ENCODE data around the gene PIM3. TPM values are rescaled to one million over a fixed set of nuclear protein-coding genes. Genes with fewer than 3 reads are reported as not detected.

Gene PIM3
- total and polyA plus RNA-seq, 2 donors = 36.0 to 57.6 TPM

DNA sequence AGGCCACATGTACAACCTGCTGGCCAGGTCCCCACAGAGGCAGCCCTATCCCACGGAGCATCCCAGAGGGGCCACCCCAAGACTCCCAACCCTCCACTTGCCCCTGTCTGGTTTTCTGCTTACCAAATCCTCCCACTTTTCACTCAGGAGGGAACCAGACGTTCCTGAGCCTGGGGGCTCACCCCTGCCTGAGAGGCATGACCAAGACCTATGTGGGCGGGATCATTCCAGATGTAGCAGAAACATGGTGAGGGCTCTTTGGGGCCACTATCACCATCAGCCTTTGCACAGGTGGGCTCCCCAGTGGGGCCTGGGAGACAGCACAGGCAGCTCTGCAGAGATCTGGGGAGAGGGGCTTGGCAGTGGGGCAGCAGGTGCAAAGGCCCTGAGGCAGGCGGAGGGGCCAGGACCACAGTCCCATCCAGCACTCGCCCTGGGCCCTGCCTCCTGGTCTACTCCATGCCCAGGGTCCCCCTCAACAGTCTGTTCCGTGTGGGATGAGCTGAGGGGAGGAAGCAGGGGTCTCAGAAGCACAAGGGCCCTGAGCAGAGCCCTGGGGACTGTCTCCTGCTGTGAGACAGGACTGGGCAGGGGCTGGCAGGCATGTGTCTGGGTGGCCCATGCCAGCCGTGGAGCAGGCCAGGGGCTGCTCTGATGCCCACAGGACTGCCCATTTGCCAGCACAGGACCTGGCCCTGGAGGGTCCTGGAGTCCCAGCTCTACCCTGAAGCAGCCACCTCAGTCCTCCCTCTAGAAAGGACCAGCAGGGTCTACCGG, 9.4 kb downstream of the PIM3 start:
- Histone ChIP-seq H3K4me3 (ENCODE audit: low read length in 2 of 2) (no peak overlapping the region), H3K4me1 (ENCODE audit: control insufficient read depth in 2 of 2, insufficient read depth in 2 of 2, low read length in 2 of 2) (peaks cover 19 to 38% of the 10 kb centered on the region in 2 donors), H3K27ac (ENCODE audit: low read depth in 1 of 2, low read length in 1 of 2) (peak overlapping the region in 1 of 2 donors; percentile 74), H3K9me3 (ENCODE audit: control insufficient read depth in 2 of 2, insufficient read depth in 1 of 2, low read length in 1 of 2) (peaks cover 0 to 2% of the 10 kb centered on the region in 2 donors), H3K36me3 (ENCODE audit: control insufficient read depth in 2 of 2, insufficient read depth in 2 of 2, low read length in 1 of 2) (peaks cover 0 to 7% of the 10 kb centered on the region in 2 donors), H3K27me3 (ENCODE audit: control insufficient read depth in 2 of 2, insufficient read depth in 1 of 2, low read length in 1 of 2) (peaks cover 12 to 29% of the 10 kb centered on the region in 2 donors)
- WGBS = 92% methylated on average over 8 of the region's 8 CpGs
- peak in 1 of 9 donors; percentile 2 for DNase-seq (ENCODE audit: low read depth in 6 of 9, low spot score in 9 of 9)

DNA sequence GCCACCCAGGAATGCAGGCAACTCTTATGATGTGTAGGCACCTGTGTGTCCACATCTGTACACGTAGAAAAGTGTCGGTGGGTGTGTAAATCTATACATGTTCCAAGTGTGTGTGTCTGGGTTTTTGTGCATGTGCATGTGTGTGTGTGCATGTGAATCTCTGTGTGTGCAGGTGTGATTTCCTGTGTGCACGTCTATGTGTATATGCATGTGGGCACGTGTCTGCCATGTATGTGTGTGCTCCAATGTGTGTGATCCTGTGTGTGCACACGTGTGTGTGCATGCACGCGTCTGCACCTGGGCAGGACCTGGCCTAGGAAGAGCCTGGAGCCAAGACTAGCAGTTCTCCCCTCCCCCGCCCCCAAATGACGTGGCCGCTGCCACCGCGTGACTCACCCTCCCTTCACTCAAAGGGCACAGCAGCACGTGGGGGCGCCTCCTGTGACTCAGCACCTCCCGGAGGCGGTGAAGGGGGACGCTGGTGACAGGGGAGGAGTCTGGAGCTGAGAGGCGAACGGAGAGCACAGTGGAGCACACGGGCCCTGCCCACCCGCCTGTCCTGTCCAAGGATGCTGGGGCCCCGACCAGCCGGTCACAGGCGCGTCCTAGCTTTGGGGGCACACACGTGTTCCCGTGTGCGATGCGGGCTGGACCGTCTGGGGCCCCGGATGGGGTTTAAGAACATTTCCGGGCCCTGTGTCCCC, 10.1 kb downstream of the PIM3 start:
- H3K27me3 ChIP-seq (ENCODE audit: control insufficient read depth in 2 of 2, insufficient read depth in 1 of 2, low read length in 1 of 2) = peaks cover 12 to 32% of the 10 kb centered on the region in 2 donors
- H3K4me1 ChIP-seq (ENCODE audit: control insufficient read depth in 2 of 2, insufficient read depth in 2 of 2, low read length in 2 of 2) = peaks cover 19 to 38% of the 10 kb centered on the region in 2 donors
- peaks cover 0 to 2% of the 10 kb centered on the region in 2 donors for H3K9me3 ChIP-seq (ENCODE audit: control insufficient read depth in 2 of 2, insufficient read depth in 1 of 2, low read length in 1 of 2)
- peaks cover 0 to under 1% of the 10 kb centered on the region in 2 donors for H3K36me3 ChIP-seq (ENCODE audit: control insufficient read depth in 2 of 2, insufficient read depth in 2 of 2, low read length in 1 of 2)
- DNase-seq (ENCODE audit: low read depth in 6 of 9, low spot score in 9 of 9) = peak; percentile 57 to 94 (median 85)
- WGBS = 9% methylated on average over 32 of the region's 32 CpGs
- H3K4me3 ChIP-seq (ENCODE audit: low read length in 2 of 2) = peak overlapping the region; percentile 27 to 45
- peak overlapping the region; percentile 19 to 74 for H3K27ac ChIP-seq (ENCODE audit: low read depth in 1 of 2, low read length in 1 of 2)

GRCh38 chr22:49971232-49972162, 10.9 kb downstream of the PIM3 start:
- 8% methylated on average over 81 of the region's 81 CpGs for WGBS

DNA sequence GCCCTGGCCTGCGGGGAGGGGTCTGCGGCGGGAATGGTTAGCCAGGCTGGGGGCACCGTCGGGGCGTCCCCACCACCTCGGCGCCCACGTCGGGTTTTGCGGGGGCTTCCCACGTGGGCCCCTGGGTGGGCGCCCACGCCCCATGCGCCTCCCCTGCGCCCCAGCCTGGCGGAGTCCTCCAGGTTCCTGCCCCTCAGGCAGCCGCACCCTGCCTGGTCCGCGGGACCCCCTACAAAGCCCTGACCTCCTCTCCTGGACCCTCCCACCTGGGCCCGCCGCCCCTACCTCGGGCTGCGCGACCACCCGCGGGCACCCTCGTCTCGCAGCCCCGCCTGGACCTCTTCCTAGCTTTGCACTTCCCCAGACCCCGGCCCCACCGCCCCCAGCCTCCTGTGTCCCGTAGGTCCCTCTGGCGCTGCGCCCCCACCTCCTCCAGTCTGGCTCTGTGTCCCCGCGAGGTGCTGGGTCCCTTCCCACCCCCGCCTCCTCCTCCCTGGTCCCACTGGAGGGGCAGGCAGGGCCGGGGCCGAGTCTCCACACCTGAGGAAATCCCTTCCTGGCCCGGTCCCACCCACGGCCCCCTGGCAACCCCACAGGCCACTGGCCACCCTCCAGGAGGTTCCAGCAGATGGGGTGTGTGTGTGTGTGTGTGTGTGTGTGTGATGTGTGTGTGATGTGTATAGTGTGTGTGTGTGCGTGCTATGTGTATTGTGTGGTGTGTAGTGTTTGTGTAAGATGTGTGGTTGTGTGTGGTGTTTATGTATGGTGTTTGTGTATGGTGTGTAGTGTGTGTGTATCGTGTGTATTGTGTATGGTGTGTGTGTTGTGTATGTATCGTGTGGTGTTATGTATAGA, 11.8 kb downstream of the PIM3 start:
- Histone ChIP-seq H3K9me3 (ENCODE audit: control insufficient read depth in 2 of 2, insufficient read depth in 1 of 2, low read length in 1 of 2) (peaks cover 0 to 2% of the 10 kb centered on the region in 2 donors), H3K27ac (ENCODE audit: low read depth in 1 of 2, low read length in 1 of 2) (no peak overlapping the region), H3K4me1 (ENCODE audit: control insufficient read depth in 2 of 2, insufficient read depth in 2 of 2, low read length in 2 of 2) (peaks cover 12 to 30% of the 10 kb centered on the region in 2 donors), H3K27me3 (ENCODE audit: control insufficient read depth in 2 of 2, insufficient read depth in 1 of 2, low read length in 1 of 2) (peaks cover 12 to 33% of the 10 kb centered on the region in 2 donors), H3K36me3 (ENCODE audit: control insufficient read depth in 2 of 2, insufficient read depth in 2 of 2, low read length in 1 of 2) (no peaks in the 10 kb centered on the region), H3K4me3 (ENCODE audit: low read length in 2 of 2) (no peak overlapping the region)
- DNase-seq (ENCODE audit: low read depth in 6 of 9, low spot score in 9 of 9) = peak in 1 of 9 donors; percentile 10
- WGBS = 55% methylated on average over 45 of the region's 45 CpGs

More at GRCh38 chr22:49971232-49972162, 10.9 kb downstream of the PIM3 start:
- Histone ChIP-seq H3K9me3 (ENCODE audit: control insufficient read depth in 2 of 2, insufficient read depth in 1 of 2, low read length in 1 of 2) (peaks cover 0 to 2% of the 10 kb centered on the region in 2 donors), H3K4me1 (ENCODE audit: control insufficient read depth in 2 of 2, insufficient read depth in 2 of 2, low read length in 2 of 2) (peaks cover 19 to 36% of the 10 kb centered on the region in 2 donors), H3K36me3 (ENCODE audit: control insufficient read depth in 2 of 2, insufficient read depth in 2 of 2, low read length in 1 of 2) (no peaks in the 10 kb centered on the region), H3K27me3 (ENCODE audit: control insufficient read depth in 2 of 2, insufficient read depth in 1 of 2, low read length in 1 of 2) (peaks cover 12 to 33% of the 10 kb centered on the region in 2 donors), H3K4me3 (ENCODE audit: low read length in 2 of 2) (peak overlapping the region; percentile 27 to 45), H3K27ac (ENCODE audit: low read depth in 1 of 2, low read length in 1 of 2) (peak overlapping the region; percentile 19 to 74)
- DNase-seq (ENCODE audit: low read depth in 6 of 9, low spot score in 9 of 9) = no peak

GRCh38 chr22:49973018-49973961, 12.7 kb downstream of the PIM3 start:
- H3K9me3 ChIP-seq (ENCODE audit: control insufficient read depth in 2 of 2, insufficient read depth in 1 of 2, low read length in 1 of 2) = peaks cover 0 to 2% of the 10 kb centered on the region in 2 donors
- H3K27ac ChIP-seq (ENCODE audit: low read depth in 1 of 2, low read length in 1 of 2) = no peak overlapping the region
- 93% methylated on average over 5 of the region's 5 CpGs for WGBS
- H3K27me3 ChIP-seq (ENCODE audit: control insufficient read depth in 2 of 2, insufficient read depth in 1 of 2, low read length in 1 of 2) = peaks cover 12 to 36% of the 10 kb centered on the region in 2 donors
- no peaks in the 10 kb centered on the region for H3K36me3 ChIP-seq (ENCODE audit: control insufficient read depth in 2 of 2, insufficient read depth in 2 of 2, low read length in 1 of 2)
- no peak overlapping the region for H3K4me3 ChIP-seq (ENCODE audit: low read length in 2 of 2)
- H3K4me1 ChIP-seq (ENCODE audit: control insufficient read depth in 2 of 2, insufficient read depth in 2 of 2, low read length in 2 of 2) = peaks cover 11 to 25% of the 10 kb centered on the region in 2 donors
- DNase-seq (ENCODE audit: low read depth in 6 of 9, low spot score in 9 of 9) = peak in 1 of 9 donors; percentile 6

- peak in 1 of 9 donors; percentile 3 for DNase-seq (ENCODE audit: low read depth in 6 of 9, low spot score in 9 of 9)
- no peak overlapping the region for H3K4me3 ChIP-seq (ENCODE audit: low read length in 2 of 2)
- H3K9me3 ChIP-seq (ENCODE audit: control insufficient read depth in 2 of 2, insufficient read depth in 1 of 2, low read length in 1 of 2) = peaks cover 2 to 4% of the 10 kb centered on the region in 2 donors
- H3K36me3 ChIP-seq (ENCODE audit: control insufficient read depth in 2 of 2, insufficient read depth in 2 of 2, low read length in 1 of 2) = no peaks in the 10 kb centered on the region
- 76% methylated on average over 17 of the region's 17 CpGs for WGBS
- peaks cover 12 to 34% of the 10 kb centered on the region in 2 donors for H3K27me3 ChIP-seq (ENCODE audit: control insufficient read depth in 2 of 2, insufficient read depth in 1 of 2, low read length in 1 of 2)
- peaks cover 11 to 18% of the 10 kb centered on the region in 2 donors for H3K4me1 ChIP-seq (ENCODE audit: control insufficient read depth in 2 of 2, insufficient read depth in 2 of 2, low read length in 2 of 2)
- H3K27ac ChIP-seq (ENCODE audit: low read depth in 1 of 2, low read length in 1 of 2) = peak overlapping the region; percentile 1 to 69
These were observed 15.2 kb downstream of the PIM3 start for GRCh38 chr22:49975543-49976389.
